ENCODE data around the gene DMKN. TPM values are rescaled to one million over a fixed set of nuclear protein-coding genes. Genes with fewer than 3 reads are reported as not detected.

Gene DMKN
- total and polyA plus RNA-seq, 2 of the 4 experiments (the other 2 are of a cell fraction), result 0.36 to 2.4 TPM

GRCh38 chr19:35544110-35544802 is 30.8 kb upstream of the DMKN start:
- Histone ChIP-seq H4K8ac (ENCODE audit: low read depth in 2 of 2, low read length in 2 of 2) (peak overlapping the region; percentile 91 to 97; a peak in 3 of 4 replicates), H3K4ac (ENCODE audit: low read depth, low read length) (peak overlapping the region; percentile 87; the same call in 1 of the 2 replicates), H3K18ac (ENCODE audit: low read depth, low read length) (no peak overlapping the region), H3K36me3 (ENCODE audit: control insufficient read depth, insufficient read depth, low read length) (peaks cover 4% of the 10 kb centered on the region; the same call in 1 of the 2 replicates), H2AK9ac (replicated peaks; ENCODE audit: low read depth, low read length, poor library complexity) (peak overlapping the region; percentile 95), H3K27ac (ENCODE audit: insufficient read depth, low read length) (peak overlapping the region; percentile 90; the same call in 1 of the 2 replicates), H3K27me3 (ENCODE audit: control insufficient read depth, insufficient read depth, low read length) (no peaks in the 10 kb centered on the region), H2BK15ac (ENCODE audit: low read depth, low read length) (no peak overlapping the region), H3K9me3 (ENCODE audit: control insufficient read depth, insufficient read depth, low read length) (no peaks in the 10 kb centered on the region), H4K91ac (ENCODE audit: insufficient read depth, low read depth, low read length) (peak overlapping the region; percentile 79; the same call in 1 of the 2 replicates), H3K9me1 (ENCODE audit: insufficient read depth, low read length) (peaks cover 9% of the 10 kb centered on the region; the same call in 1 of the 2 replicates), H3K14ac (replicated peaks; ENCODE audit: low read depth, low read length) (peak overlapping the region; percentile 93; the same call in 1 of the 2 replicates), H2BK5ac (ENCODE audit: low read depth, low read length, poor library complexity, severe bottlenecking) (no peak overlapping the region), H3K4me3 (ENCODE audit: insufficient read depth, low read depth, low read length) (peak overlapping the region; percentile 91), H3K79me1 (ENCODE audit: low read depth in 1 of 2, low read length in 2 of 2) (peaks cover 31 to 50% of the 10 kb centered on the region in 2 experiments), H2BK120ac (ENCODE audit: low read depth, low read length) (no peak overlapping the region), H3K23ac (ENCODE audit: low read depth, low read length) (peak overlapping the region; percentile 85), H3K4me1 (ENCODE audit: control insufficient read depth, insufficient read depth, low read length) (peaks cover 8% of the 10 kb centered on the region), H3K9ac (ENCODE audit: low read depth, low read length) (peak overlapping the region; percentile 90), H2AK5ac (ENCODE audit: low read depth, low read length) (peak overlapping the region; percentile 87), H3K4me2 (ENCODE audit: low read depth, low read length) (peak overlapping the region; percentile 98), H3K56ac (ENCODE audit: extremely low read depth, insufficient read depth, low read length) (peak overlapping the region; percentile 57; the same call in 1 of the 2 replicates), H4K20me1 (ENCODE audit: insufficient read depth, low read length) (0 out of 2 replicates have a peak, but pooled peaks cover 3% of the 10 kb centered on the region), H4K5ac (ENCODE audit: low read depth, low read length) (peak overlapping the region; percentile 79), H2AFZ (replicated peaks; ENCODE audit: low read length, poor library complexity) (peak overlapping the region; percentile 99), H2BK20ac (ENCODE audit: low read depth, low read length) (no peak overlapping the region)
- no TSS peak for BruUV-seq (replicated peaks)
- TF ChIP-seq CEBPB (IDR thresholded peaks at IDR 0.05; ENCODE audit: low read depth, low read length) (peak; percentile 21; the same call in 1 of the 2 replicates), RAD21 (IDR thresholded peaks at IDR 0.05; ENCODE audit: low read length) (no peak)
- DNase-seq (no peak), ATAC-seq (ENCODE audit: low read depth) (no peak)
- ChIA-PET POLR2A (ENCODE audit: unreplicated experiment) (no interaction called here), CTCF (no interaction called here)
- WGBS, 2 experiments (ENCODE audit: extremely low coverage in 2 of 2, insufficient read length in 1 of 2), result no CpG with 5 or more reads among the region's 3 CpGs
- dilution Hi-C loops (cut with HindIII; ENCODE audit: low sequenced_read_pairs, unreplicated experiment), result no loop called here
- in situ Hi-C loops (cut with MboI; ENCODE audit: low sequenced_read_pairs), result no loop called here
- intact Hi-C loops (cut with micrococcal nuclease), result loop anchor here (2.0 kb wide), 1 partner anchor 33 kb away; no protein-coding TSS in a partner anchor

Data from IMR-90 (cell line).